GM12864 (cell line): Measurements from ENCODE around the gene SLC39A11.

ENCODE experiments used
- DNase-seq: peaks from one replicate; pipeline ENCODE4 v3.0.0-alpha.2; 2011; ENCODE audit warnings: low read depth
- H3K4me3 ChIP-seq: 2 replicates; pipeline ENCODE4 v1.5.1; 2011; ENCODE audit warnings: mild to moderate bottlenecking, low read depth, low read length, control low read depth
- TF ChIP-seq, protein P1 (sequence below): IDR thresholded peaks from 2 replicates; pipeline ENCODE4 v1.5.1; 2011; ENCODE audit warnings: low read depth, mild to moderate bottlenecking, moderate library complexity, low read length, control low read depth, inconsistent platforms; ENCODE audit errors: missing control alignments

SLC39A11 gene

DNA sequence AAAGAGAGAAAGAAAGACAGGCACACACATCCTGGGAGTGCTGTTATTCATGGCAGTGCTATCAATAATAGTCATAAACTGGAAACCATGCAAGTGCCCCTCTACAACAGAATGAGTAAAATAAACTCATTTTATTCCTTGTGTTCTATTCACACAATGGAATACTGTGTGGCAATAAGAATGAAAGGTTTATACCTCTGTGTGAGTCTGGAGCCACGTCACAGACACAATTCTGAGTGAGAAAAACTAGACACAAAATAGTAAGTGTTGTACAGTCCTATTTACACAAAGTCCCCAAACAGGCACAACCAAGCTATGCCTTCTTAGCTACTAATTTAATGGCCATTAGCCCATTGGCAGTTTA, 429.7 kb downstream of the SLC39A11 start:
- no peak overlapping the region for H3K4me3 ChIP-seq
- DNase-seq: no peak
- TF ChIP-seq, protein P1, sequence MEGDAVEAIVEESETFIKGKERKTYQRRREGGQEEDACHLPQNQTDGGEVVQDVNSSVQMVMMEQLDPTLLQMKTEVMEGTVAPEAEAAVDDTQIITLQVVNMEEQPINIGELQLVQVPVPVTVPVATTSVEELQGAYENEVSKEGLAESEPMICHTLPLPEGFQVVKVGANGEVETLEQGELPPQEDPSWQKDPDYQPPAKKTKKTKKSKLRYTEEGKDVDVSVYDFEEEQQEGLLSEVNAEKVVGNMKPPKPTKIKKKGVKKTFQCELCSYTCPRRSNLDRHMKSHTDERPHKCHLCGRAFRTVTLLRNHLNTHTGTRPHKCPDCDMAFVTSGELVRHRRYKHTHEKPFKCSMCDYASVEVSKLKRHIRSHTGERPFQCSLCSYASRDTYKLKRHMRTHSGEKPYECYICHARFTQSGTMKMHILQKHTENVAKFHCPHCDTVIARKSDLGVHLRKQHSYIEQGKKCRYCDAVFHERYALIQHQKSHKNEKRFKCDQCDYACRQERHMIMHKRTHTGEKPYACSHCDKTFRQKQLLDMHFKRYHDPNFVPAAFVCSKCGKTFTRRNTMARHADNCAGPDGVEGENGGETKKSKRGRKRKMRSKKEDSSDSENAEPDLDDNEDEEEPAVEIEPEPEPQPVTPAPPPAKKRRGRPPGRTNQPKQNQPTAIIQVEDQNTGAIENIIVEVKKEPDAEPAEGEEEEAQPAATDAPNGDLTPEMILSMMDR: no peak

DNA sequence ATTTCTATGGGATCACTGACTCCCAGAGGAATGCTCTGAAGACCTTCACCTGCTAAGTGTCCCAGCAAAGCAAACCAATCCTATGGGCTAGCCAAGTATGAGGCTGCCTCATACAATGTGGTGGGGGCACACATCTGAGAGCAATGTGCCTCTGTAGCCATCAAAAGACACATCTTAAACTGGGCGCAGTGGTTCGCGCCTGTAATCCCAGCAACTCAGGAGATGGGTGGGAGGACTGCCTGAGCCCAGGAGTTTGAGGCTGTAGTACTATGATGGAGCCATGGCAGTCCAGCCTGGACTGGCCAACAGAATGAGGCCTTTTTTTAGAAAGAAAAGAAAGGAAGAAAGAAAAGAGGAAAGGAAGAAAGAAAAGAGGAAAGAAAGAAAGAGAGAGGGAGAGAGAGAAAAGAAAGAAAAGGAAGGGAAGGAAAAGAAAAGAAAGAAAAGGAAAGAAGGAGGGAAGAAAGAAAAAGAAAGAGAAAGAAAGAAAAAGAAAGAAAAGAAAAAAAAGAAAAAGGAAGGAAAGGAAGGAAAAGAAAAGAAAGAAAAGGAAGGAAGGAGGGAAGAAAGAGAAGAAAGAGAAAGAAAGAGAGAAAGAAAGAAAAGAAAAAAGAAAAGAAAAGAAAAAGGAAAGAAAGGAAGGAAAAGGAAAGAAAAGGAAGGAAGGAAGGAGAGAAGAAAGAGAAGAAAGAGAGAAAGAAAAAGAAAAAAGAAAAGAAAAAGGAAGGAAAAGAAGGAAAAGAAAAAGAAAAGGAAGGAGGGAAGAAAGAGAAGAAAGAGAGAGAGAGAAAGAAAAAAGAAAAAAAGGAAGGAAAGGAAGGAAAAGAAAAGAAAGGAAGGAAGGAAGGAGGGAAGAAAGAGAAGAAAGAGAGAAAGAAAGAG, 430.3 kb downstream of the SLC39A11 start:
- TF ChIP-seq, protein P1: no peak
- no peak for DNase-seq
- no peak overlapping the region for H3K4me3 ChIP-seq

DNA sequence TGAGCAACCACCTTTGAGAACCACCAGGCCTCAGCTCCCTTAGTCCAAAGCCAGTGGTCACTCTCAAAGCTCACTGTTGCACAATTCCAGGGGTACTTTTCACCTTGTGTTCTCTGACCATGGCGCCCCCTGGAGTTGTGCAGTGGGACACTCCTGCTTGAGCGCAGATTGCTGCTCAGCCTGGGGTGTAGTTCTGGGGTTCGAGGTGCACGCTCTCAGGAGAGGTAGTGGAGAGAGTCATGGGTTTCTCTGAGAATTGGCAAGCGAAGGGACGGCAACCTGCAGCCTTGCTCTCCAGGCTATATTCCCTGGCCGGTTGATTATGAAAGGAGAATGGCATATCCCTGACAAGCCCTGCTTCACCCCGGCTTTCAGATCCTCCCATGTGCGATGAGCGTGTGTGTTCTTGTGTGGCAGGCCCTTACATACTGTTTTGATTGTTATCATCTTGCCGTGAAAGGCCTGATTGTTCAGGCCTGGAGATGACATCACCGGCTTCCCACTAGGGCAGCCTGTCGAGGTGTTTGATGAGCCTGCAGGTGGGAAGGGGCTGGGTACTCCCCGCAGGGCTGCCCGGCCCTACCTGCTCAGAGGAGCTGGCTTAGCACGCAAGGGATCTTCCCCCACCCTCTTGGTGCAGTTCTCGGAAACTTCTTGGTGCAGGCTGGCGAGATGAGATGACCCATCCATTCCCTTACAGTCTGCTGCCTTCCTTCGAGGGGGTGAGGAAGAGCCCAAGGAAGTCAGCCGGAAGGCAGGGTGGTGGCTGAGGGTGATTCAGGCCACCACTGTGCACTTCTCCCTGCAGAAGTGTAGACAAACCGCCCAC, 431.2 kb downstream of the SLC39A11 start:
- TF ChIP-seq, protein P1: peak; percentile 30
- no peak for DNase-seq
- no peak overlapping the region for H3K4me3 ChIP-seq

DNA sequence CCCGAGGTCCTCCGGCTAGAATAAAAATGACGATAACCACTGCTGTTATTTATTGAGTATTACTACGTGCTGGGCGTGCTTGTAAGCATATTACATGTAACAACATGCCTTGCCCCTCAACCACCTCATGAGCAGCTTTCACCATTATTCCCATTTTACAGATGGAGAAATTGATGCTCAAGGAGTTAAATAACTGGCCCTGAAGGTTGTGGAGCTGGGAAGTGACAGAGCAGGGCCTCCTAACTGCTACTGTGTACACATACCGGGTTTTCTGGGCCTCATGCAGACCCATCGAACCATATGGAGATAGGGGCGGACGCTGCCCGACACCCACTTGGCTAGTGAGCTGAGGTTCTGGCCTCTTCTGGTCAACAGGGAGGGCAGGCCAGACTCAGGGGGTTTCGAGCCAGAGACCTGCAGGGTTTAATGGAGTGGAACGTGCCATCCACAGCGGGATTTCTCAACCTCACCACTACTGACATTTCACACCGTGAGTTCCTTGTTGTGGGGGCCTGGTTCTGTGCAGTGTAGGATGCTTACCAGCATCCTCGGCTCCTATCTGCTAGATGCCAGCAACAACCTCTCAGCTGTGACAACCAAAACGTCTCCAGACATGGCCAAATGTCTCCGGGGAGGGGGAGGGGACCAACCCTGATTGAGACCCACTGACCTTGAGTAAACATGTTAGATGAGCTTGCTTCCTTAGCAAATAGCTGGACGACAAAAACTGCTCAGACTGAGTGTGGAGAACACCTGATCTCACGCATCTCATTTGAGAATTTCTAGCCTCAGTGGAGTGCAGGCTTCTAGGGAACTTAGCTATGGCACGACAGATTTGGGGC, 432.0 kb downstream of the SLC39A11 start:
- DNase-seq: no peak
- H3K4me3 ChIP-seq: no peak overlapping the region
- TF ChIP-seq, protein P1: no peak

DNA sequence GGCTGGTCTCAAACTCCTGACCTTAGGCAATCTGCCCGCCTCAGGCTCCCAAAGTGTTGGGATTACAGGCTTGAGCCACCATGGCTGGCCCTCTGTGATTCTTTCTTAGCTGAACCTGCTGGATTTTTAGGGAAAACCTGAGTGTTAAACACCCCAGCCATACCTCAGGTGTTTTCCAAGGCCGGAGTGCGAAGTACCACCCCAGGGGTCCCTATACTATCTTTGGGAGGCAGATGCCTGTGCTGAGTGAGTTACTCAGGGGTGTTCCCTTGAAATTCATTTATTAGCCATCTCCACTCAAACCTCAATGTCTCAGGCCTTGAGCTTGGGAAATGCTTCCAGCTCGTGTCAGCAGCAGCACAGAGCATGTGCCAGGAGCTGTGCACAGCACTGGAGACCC, 432.7 kb downstream of the SLC39A11 start:
- DNase-seq: no peak
- TF ChIP-seq, protein P1: no peak
- H3K4me3 ChIP-seq: no peak overlapping the region

DNA sequence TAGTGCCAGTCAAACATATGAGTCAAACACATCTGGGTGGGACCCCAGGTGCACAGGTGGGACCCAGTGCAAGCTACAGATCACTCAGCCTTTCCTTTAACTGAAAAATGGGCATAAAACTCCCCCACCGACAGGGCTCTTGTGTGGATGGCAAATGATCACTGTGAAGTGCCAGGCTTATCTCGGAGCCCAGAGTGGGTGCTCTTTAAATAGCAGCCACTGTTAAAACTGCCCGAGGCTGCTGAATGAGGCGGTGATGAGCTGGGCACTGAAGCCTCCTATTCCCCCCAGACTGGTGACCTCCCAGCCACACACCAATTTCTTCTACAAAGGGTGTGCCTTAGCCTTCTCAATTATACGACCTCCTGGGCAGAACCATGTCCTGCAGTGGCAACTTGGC, 433.8 kb downstream of the SLC39A11 start:
- no peak for DNase-seq
- TF ChIP-seq, protein P1: no peak
- H3K4me3 ChIP-seq: no peak overlapping the region
